HEK293T (cell line): ENCODE results near the gene IL21R.
"Not testable (repeated sequence)": the region's sequence is repeated elsewhere in the genome, so short reads cannot be mapped to it uniquely, and the experiment has no call there.

Experiments
- CTCF ChIA-PET: fragments of 350-600 bp; formaldehyde crosslinking; extraction: SDS; loops from one replicate; lab custom pipeline; 2021; ENCODE audit warnings: antibody characterized with exemption, inconsistent platforms; lab: Yijun Ruan, JAX
- POLR2A ChIA-PET: fragments of 350-600 bp; formaldehyde crosslinking; extraction: SDS; loops from one replicate; lab custom pipeline; 2020; ENCODE audit warnings: antibody characterized with exemption, inconsistent platforms; lab: Yijun Ruan, JAX
- DNase-seq: peaks from one replicate; pipeline ENCODE4 v3.0.0; 2012; ENCODE audit warnings: mixed read lengths; ENCODE audit errors: extremely low spot score
- ARNT ChIP-seq: fragments of 450-650 bp; IDR thresholded peaks from 2 replicates; pipeline ENCODE4 v1.6.1; 2017; ENCODE audit warnings: mild to moderate bottlenecking
- BHLHE40 ChIP-seq: fragments of 450-650 bp; IDR thresholded peaks from 2 replicates; pipeline ENCODE4 v1.6.1; 2016; ENCODE audit warnings: mild to moderate bottlenecking, moderate library complexity, borderline replicate concordance
- CTBP1 ChIP-seq: fragments of 450-650 bp; IDR thresholded peaks from 2 replicates; pipeline ENCODE4 v1.6.1; 2016; ENCODE audit warnings: borderline replicate concordance
- ELF4 ChIP-seq: fragments of 450-650 bp; IDR thresholded peaks from 2 replicates; pipeline ENCODE4 v1.6.1; 2017; ENCODE audit warnings: antibody characterized with exemption
- FOXA1 ChIP-seq: fragments of 450-650 bp; IDR thresholded peaks from 2 replicates; pipeline ENCODE4 v1.6.1; 2016; ENCODE audit warnings: mild to moderate bottlenecking
- FOXK2 ChIP-seq: fragments of 450-650 bp; IDR thresholded peaks from 2 replicates; pipeline ENCODE4 v1.6.1; 2016; ENCODE audit warnings: mild to moderate bottlenecking
- FOXM1 ChIP-seq: fragments of 450-650 bp; IDR thresholded peaks from 2 replicates; pipeline ENCODE4 v1.6.1; 2017; ENCODE audit warnings: mild to moderate bottlenecking, borderline replicate concordance
- HDGF ChIP-seq: fragments of 450-650 bp; IDR thresholded peaks from 2 replicates; pipeline ENCODE4 v1.6.1; 2017; ENCODE audit warnings: antibody characterized with exemption, borderline replicate concordance
- L3MBTL2 ChIP-seq: fragments of 450-650 bp; conservative IDR thresholded peaks from 2 replicates; pipeline ENCODE4 v1.6.1; 2016; ENCODE audit warnings: mild to moderate bottlenecking
- LEF1 ChIP-seq: fragments of 450-650 bp; IDR thresholded peaks from 2 replicates; pipeline ENCODE4 v1.6.1; 2017; ENCODE audit warnings: mild to moderate bottlenecking, borderline replicate concordance
- NFRKB ChIP-seq: fragments of 450-650 bp; IDR thresholded peaks from 2 replicates; pipeline ENCODE4 v1.6.1; 2016; ENCODE audit warnings: mild to moderate bottlenecking, moderate library complexity
- SP1 ChIP-seq: fragments of 450-650 bp; IDR thresholded peaks from 2 replicates; pipeline ENCODE4 v1.6.1; 2017
- SUZ12 ChIP-seq: fragments of 450-650 bp; IDR thresholded peaks from 2 replicates; pipeline ENCODE4 v1.6.1; 2016; ENCODE audit warnings: mild to moderate bottlenecking
- TARDBP ChIP-seq: fragments of 450-650 bp; IDR thresholded peaks from 2 replicates; pipeline ENCODE4 v1.6.1; 2016
- ZNF384 ChIP-seq: fragments of 450-650 bp; IDR thresholded peaks from 2 replicates; pipeline ENCODE4 v1.6.1; 2016
- TF ChIP-seq, protein P1 (sequence below): fragments of 450-650 bp; IDR thresholded peaks from 2 replicates; pipeline ENCODE4 v1.6.1; 2016

The IL21R gene

DNA sequence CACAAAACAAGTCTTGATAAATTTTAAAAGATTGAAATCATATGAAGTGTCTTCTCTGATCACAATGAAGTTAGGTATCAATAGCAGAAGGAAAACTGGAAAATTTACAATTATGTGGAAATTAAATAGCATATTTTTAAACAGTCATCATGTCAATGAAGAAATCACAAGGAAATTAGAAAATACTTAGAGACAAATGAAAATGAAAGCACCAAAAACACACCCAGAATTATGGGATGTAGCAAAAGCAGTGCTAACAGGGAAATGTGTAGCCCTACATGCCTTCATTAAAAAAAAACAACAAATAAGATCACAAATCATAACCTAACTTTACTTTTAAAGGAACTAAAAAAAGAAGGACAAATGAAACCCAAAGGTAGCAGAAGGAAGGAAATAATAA, 7.5 kb upstream of the IL21R start:
- no peak for DNase-seq
- CTCF ChIA-PET, result no interaction called here
- TF ChIP-seq SP1 (no peak), TARDBP (no peak), BHLHE40 (no peak), ARNT (no peak), SUZ12 (no peak), NFRKB (no peak), CTBP1 (no peak), FOXA1 (no peak), HDGF (no peak), LEF1 (no peak), FOXM1 (no peak), FOXK2 (no peak), L3MBTL2 (no peak)
- POLR2A ChIA-PET, result no interaction called here

GRCh38 chr16:27398341-27398893, 3.6 kb upstream of the IL21R start:
- CTCF ChIA-PET, DNase-seq, POLR2A ChIA-PET: not testable (repeated sequence)

DNA sequence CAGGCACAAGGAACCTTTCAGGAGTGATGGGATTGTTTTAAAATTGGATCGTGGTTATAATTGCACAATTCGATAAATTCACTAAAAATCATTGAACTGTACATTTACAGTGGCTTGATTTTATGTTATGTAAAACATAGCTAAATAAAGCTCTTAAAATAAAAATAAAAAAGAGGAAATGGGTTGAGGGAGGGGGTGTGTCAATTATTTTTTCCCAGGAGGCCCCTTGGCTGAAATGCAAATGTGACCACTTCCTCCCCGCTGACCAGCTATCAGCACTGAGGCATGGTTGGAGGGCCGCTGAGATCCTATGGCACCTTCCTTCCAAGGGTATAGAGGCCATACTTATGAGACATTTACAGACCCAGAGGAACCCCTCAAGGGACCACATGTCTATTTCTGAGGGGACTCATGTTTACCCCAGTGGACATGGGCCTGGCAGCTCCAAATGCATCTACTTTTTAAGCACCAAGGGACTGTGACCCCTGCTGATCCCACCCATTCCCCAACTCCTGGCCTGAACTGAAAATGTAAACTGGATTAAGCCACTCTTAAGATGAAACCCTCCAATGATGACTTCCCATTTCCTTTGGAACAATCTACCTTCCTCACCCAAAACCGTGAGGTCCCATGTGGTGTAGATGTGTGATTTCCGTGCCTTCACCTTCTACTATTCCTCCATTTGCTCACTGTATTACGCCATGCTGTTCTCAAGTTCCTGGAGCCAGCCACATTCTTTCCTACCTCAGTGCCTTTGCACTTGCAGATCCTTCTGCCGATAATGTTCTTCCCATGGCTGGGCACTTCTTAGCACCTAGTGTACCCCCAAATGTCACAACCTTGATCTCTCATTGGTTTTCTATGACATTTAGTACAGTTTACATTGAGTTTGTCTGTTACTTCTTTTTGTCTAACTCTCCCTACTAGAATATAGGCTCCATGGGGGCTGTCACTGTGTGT, 2.8 kb upstream of the IL21R start:
- DNase-seq, result no peak
- no peak for TF ChIP-seq NFRKB
- no peak for TF ChIP-seq HDGF
- TF ChIP-seq BHLHE40, result no peak
- no peak for TF ChIP-seq ARNT
- TF ChIP-seq FOXK2, result no peak
- no peak for TF ChIP-seq L3MBTL2
- TF ChIP-seq CTBP1, result no peak
- no peak for TF ChIP-seq SP1
- TF ChIP-seq FOXA1, result no peak
- CTCF ChIA-PET, result no interaction called here
- POLR2A ChIA-PET, result no interaction called here

DNA sequence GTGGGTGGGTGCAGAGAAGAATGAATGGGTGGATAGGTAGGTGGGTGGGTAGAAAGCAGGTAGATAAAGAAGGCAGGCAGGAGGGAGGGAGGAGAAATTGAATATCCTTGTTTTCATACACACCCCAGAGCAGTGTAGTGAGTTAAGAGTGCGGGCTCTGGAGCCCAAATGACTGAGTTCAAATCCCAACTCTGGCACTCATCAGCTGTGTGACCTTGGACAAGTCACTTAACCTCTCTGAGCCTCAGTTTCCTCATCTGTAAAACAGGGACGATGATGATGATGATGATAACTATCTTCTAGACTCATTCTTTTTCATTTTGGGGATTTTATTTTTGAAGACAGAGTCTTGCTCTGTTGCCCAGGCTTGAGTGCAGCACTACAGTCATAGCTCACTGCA, 2.0 kb upstream of the IL21R start:
- no peak for DNase-seq
- ChIA-PET CTCF (no interaction called here), POLR2A (interaction anchor here (1.2 kb wide), 1 partner anchor 196 kb away, joined by 3 read pairs; the partner anchor contains the start of gene KDM8)
- no peak for TF ChIP-seq SP1

DNA sequence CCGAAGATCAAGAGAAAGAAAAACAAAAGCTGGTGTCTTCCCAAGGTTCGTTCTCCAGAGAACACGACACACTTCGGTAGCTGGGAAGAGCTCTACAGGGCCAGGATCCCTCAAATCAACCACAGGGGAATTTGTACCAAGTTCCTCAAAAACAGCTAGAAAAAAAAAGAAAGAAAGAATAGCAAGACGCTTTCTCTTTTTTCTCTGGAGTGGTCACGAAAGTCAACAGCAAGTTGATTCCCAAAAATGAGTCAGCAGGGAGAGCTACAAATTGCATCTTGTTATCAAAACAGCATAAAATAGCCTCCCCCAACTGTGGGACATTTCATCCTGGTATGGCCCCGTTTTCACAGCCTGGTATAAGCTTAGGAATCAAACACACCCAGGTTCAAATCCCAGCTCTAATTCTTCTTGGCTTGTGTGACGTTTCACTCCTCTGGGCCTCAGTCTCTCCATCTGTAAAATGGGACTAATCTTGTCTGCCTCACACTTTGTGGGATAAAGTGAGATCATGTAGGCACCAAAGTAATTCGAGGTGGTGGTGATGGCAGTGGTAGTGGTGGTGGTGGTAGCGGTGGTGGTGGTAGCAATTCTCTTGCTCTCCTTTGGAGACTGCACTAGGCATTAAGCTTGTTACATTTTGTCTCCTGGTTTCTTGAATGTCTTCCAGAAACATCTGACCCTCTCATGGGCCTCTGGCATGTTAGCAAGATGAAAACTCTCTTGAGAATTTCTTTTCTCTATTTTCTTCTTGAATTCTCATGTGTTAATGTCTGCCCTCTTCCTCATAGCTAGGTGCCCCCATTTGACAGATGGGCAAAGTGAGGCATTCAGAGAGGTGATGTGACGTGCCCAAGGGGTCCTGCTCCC, 988 bp upstream of the IL21R start:
- ChIA-PET CTCF (no interaction called here), POLR2A (interaction anchor here (0.9 to 1.2 kb wide), 3 partner anchors 9 to 197 kb away, joined by 3 read pairs; partner anchors contain the start of gene KDM8)
- no peak for DNase-seq
- TF ChIP-seq FOXK2 (no peak), CTBP1 (no peak), BHLHE40 (no peak), SP1 (no peak), FOXA1 (no peak), TARDBP (no peak)
- TF ChIP-seq, protein P1, sequence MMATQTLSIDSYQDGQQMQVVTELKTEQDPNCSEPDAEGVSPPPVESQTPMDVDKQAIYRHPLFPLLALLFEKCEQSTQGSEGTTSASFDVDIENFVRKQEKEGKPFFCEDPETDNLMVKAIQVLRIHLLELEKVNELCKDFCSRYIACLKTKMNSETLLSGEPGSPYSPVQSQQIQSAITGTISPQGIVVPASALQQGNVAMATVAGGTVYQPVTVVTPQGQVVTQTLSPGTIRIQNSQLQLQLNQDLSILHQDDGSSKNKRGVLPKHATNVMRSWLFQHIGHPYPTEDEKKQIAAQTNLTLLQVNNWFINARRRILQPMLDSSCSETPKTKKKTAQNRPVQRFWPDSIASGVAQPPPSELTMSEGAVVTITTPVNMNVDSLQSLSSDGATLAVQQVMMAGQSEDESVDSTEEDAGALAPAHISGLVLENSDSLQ, result no peak

GRCh38 chr16:27402569-27402963, 592 bp downstream of the IL21R start:
- CTCF ChIA-PET, result no interaction called here
- TF ChIP-seq ELF4, result no peak
- no peak for TF ChIP-seq ARNT
- no peak for TF ChIP-seq SUZ12
- TF ChIP-seq, protein P1, result no peak
- no peak for TF ChIP-seq L3MBTL2
- TF ChIP-seq FOXM1, result no peak
- TF ChIP-seq SP1, result no peak
- DNase-seq, result no peak
- POLR2A ChIA-PET, result no interaction called here

DNA sequence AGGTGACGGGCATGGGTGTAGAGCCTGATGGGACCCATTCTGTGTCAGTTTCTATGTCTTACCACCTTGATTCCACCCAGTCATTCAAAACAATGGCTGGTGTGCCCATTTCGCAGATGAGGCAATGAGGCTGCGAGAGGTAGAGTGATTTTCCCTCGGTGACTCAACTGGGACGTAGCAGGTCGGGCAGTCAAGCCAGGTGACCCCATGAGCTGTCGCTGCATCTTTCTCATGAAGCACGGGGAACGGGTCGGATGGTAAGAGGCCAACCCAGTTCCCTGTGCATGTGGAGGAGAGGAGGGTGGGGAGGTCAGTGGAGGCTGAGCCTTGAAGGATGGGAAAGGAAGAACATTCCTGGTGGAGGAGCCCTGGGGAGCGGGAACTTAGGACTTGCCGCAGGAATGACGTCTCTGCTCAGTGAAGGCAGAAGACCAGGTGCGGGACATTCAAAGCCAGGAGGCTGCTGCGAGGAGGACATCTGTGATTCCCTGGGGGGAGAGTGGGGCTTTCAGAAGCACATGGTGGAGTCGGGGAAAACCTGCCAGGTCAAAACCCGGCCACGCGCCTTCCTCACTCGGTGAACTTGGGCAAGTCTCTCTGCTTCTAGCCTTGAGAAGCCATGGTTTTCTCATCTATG, 1.1 kb downstream of the IL21R start:
- no peak for DNase-seq
- ChIA-PET CTCF (no interaction called here), POLR2A (interaction anchor here (1.3 kb wide), 1 partner anchor 134 kb away, joined by 4 read pairs; the partner anchor contains the start of gene NSMCE1)

More for the DNA sequence above, 1.1 kb downstream of the IL21R start:
- TF ChIP-seq TARDBP (no peak), L3MBTL2 (no peak), ZNF384 (no peak), SP1 (no peak), LEF1 (no peak), FOXK2 (no peak), BHLHE40 (no peak), CTBP1 (no peak), SUZ12 (no peak), ELF4 (no peak), ARNT (no peak), HDGF (no peak)
- TF ChIP-seq, protein P1, result no peak
